Retinal pigment epithelial cell (primary cell): Measurements from ENCODE around the gene MNX1.

Source experiments
- DNase-seq: peaks from one replicate; pipeline ENCODE4 v3.0.0-alpha.2; 2010; ENCODE audit warnings: low read depth
- H3K4me3 ChIP-seq: 2 replicates; pipeline ENCODE4 v1.5.1; 2011; ENCODE audit warnings: mild to moderate bottlenecking, low read length, control low read depth, moderate library complexity
- TF ChIP-seq, protein P1 (sequence below): conservative IDR thresholded peaks from 2 replicates; pipeline ENCODE4 v1.5.1; 2011; ENCODE audit warnings: low read depth, low read length, control low read depth, inconsistent platforms

The MNX1 gene

DNA sequence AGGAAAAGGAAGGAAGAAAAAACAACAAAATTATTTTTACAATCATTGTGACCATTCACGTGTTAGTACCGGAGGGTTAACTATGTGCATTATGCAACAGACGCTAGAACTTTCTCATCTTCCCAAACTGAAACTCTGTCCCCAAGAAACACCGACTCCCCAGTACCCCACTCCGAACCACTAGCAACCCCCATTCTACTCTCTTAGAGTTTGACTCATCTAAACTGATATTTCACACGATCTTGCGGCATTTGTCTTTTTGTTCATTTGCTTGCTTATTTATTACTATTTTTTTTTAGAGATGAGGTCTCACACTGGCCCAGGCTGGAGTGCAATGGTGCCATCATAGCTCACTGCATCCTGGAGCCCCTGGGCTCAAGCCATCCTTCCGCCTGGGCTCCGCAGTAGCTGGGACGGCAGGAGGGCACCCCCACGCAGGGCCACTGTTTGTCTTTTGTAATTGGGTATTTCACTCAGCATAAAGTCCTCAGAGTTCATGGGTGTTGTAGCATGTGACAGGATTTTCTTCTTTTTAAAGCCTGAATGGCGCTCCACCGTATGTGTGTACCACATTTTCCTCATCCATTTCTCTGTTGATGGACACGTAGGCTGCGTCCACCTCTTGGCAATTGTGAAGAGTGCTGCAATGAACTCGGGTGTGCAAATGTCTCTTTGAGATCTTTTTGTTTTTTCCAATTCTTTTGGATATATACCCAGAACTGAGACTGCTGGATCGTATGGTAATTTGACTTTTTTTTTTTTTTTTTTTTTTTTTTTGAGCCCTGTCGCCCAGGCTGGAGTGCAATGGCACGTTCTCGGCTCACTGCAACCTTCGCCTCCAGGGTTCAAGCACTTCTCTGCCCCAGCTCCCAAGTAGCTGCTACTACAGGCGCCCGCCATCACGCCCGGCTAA, 9.5 kb downstream of the MNX1 start:
- DNase-seq, result no peak
- TF ChIP-seq, protein P1, sequence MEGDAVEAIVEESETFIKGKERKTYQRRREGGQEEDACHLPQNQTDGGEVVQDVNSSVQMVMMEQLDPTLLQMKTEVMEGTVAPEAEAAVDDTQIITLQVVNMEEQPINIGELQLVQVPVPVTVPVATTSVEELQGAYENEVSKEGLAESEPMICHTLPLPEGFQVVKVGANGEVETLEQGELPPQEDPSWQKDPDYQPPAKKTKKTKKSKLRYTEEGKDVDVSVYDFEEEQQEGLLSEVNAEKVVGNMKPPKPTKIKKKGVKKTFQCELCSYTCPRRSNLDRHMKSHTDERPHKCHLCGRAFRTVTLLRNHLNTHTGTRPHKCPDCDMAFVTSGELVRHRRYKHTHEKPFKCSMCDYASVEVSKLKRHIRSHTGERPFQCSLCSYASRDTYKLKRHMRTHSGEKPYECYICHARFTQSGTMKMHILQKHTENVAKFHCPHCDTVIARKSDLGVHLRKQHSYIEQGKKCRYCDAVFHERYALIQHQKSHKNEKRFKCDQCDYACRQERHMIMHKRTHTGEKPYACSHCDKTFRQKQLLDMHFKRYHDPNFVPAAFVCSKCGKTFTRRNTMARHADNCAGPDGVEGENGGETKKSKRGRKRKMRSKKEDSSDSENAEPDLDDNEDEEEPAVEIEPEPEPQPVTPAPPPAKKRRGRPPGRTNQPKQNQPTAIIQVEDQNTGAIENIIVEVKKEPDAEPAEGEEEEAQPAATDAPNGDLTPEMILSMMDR, result no peak
- no peak overlapping the region for H3K4me3 ChIP-seq

DNA sequence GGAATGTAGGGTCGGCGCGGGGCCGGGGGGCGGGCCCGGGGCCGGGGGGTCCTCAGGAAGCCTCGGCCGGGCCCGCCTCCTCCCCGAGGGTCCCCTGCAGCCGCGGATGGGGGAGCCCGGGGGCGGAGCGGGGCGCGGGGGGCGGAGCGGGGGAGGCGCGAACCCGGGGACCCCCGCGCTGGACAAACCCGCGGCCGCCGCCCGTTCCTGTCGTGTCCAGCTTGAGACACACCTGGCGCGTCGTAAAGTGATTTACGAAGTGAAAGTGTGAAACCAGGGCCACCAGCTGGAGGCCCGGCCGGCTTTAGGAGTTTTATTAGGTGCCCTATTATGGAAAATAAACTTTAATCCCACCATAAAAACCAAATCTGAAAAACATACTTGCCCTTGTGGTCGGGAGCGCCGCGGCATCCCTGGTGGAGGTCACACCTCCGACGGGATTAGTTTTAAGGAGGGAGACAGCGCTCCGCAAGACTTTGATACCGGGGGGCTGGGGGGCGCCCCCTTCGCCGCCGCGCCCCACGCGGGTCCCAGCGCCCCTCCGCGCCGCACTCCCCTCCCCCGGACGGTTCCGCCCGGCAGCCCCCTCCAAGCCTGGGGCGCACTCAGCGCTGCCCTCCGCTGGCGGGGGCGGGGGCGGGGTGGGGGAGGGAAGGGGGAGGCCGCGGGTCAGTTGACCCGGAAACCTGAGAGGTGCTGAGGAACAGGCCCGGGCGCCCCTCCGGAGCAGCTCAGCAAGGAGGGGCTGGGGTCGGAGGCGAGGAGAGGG, 10.3 kb downstream of the MNX1 start:
- no peak for DNase-seq
- TF ChIP-seq, protein P1, result no peak
- no peak overlapping the region for H3K4me3 ChIP-seq

DNA sequence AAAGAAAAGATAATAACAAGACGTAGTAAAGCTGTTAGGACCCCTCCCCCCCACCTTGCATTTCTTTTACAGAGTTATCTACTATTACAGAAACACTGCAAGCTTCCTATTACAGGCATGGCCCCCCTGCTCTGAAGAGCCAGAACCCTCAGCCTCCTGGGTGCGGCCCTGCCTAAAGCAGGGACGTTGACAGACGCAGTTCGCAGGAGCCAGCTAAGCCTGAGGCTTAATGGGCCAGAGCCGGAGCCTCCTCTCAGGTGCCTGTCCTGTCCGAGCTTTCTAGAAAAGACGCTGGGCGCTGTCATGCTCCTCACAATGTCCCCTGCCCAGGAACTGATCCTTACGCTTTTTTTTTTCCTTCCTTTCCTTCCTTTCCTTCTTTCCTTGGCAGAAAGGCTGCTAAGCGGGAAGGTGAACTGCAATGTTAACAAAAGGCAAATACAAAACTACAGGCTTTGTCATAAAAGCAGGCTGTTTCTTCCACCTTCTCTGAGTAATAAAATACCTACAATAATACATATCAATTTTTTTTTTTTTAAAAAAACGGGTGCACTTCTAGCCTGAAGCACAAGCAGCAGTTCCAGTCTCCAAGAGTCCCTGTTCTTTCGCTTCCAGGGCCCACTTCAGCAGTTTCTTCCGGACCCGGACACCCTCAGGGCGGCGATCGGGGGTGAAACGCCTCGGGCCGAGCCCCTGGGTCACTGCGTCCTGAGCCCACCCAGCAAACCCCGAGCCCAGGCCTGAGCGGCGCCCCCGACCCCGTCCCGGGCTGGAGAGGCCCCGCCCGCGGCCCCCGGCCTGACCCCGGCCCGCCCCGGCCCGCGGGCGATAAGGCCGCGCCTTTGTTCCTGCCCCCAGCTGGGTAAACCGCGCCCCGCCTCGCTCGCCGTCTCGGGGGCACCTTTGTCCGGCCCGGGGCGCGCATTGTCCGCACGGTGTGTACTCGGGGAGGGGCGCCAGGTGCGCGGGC, 11.2 kb downstream of the MNX1 start:
- TF ChIP-seq, protein P1, result no peak
- no peak overlapping the region for H3K4me3 ChIP-seq
- no peak for DNase-seq

DNA sequence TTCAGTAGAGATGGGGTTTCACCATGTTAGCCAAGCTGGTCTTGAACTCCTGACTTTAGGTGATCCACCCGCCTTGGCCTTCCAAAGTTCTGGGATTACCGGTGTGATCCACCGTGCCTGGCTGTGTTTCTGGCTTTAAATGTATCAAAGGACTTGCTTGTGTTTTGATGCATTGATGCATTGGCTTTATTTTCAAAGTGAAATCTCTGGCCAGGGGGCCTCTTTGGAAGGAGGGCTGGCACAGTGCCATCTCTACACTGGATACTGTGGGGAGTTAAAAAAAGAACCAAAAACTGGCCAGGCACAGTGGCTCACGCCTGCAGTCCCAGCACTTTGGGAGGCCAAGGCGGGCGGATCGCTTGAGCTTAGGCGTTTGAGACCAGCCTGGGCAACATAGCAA, 16.0 kb downstream of the MNX1 start:
- H3K4me3 ChIP-seq, result no peak overlapping the region
- no peak for DNase-seq
- TF ChIP-seq, protein P1, result no peak

DNA sequence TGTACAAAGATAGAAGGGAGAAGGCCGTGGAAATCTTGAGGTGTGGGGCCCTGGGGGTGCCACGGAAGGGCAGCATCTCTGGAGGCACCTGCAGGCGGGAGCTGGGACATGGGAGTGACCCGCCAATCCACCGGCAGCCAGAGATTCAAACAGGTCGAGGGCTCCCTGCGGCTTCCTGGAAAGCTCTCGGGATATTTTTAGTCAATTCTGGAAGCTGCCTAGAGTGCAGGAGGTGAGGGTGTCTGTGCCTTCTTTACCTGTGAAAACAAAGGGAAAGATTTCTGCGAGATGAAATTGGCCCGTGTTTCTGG, 16.6 kb downstream of the MNX1 start:
- no peak overlapping the region for H3K4me3 ChIP-seq
- TF ChIP-seq, protein P1, result no peak
- DNase-seq, result no peak

DNA sequence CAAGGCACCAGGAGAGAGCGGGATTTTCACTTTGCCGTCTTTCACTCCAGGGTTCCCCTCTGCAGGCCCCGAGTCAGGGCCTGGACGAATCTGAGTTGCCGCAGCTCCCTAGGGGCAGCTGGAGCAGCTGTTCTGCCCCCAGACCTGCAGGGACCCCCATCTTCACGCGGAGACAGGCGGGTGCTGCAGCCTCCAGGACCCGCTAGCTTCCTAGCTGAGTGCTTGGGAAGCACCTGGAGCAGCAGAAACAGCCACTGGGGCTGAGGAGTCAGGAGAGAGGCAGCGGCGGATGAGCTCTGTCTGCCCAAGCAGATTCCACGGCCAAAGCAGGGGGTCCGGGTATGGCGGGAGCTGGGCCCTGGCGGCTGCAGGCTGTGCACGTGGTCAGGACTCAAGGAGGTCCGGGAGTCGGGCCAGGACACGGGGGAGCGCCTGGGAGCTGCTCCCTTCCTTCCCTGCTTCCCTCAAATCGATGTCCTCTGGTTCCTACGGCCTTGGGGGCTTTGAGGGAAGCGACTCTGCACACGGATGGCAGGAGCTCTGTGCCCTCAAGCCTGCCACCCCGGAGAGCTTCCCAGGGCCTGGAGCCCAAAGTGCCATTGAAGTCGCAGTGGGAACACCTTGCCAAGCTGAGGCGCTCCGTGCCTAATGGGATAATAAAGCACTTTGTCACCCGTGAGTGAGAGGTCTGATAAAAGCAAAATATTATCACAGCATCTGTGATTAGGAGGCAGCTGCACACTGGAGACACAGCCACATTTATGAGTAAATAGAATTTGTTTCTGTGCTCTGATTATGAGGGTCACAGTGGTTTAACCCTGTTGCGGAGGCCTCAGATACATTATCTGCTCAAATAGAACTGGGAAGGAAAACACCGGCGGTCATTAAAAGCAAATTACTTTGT, 17.2 kb downstream of the MNX1 start:
- no peak overlapping the region for H3K4me3 ChIP-seq
- TF ChIP-seq, protein P1, result no peak
- DNase-seq, result no peak
